ACC112 (cell line): ENCODE measurements around the gene CCDC197.

ENCODE experiments used
- H2AFZ ChIP-seq: fragments of 200-600 bp; sonication (generic); one replicate; pipeline ENCODE4 v1.6.0; 2017; ENCODE audit warnings: antibody characterized with exemption, low read length; ENCODE audit not compliant: unreplicated experiment
- H3K27ac ChIP-seq: fragments of 200-600 bp; sonication (generic); 2 replicates; pipeline ENCODE4 v1.5.1; 2014; ENCODE audit warnings: low read depth, mild to moderate bottlenecking, antibody characterized with exemption, low read length, moderate library complexity
- H3K27me3 ChIP-seq: fragments of 200-600 bp; sonication (generic); 2 replicates; pipeline ENCODE4 v1.6.1; 2014; ENCODE audit warnings: mild to moderate bottlenecking, antibody characterized with exemption, low read length, moderate library complexity, mixed read lengths; ENCODE audit not compliant: insufficient read depth
- H3K36me3 ChIP-seq: fragments of 200-600 bp; sonication (generic); 2 replicates; pipeline ENCODE4 v1.6.1; 2016; ENCODE audit warnings: mild to moderate bottlenecking, antibody characterized with exemption, low read length, moderate library complexity, mixed read lengths; ENCODE audit not compliant: insufficient read depth
- H3K4me1 ChIP-seq: fragments of 200-600 bp; sonication (generic); one replicate; pipeline ENCODE4 v1.6.1; 2016; ENCODE audit warnings: low read length, mixed read lengths; ENCODE audit not compliant: insufficient read depth, unreplicated experiment, control insufficient read depth
- H3K4me3 ChIP-seq: fragments of 200-600 bp; sonication (generic); 2 replicates; pipeline ENCODE4 v1.5.1; 2014; ENCODE audit warnings: mild to moderate bottlenecking, low read depth, low read length
- H3K79me2 ChIP-seq: fragments of 200-600 bp; sonication (generic); one replicate; pipeline ENCODE4 v1.6.0; 2016; ENCODE audit warnings: low read length; ENCODE audit not compliant: control insufficient read depth, unreplicated experiment, insufficient read depth

Gene CCDC197

GRCh38 chr14:94044476-94045091 is 47.5 kb downstream of the CCDC197 start:
- Histone ChIP-seq H3K36me3 (peaks cover 13% of the 10 kb centered on the region; the same call in 1 of the 2 replicates), H2AFZ (no peak overlapping the region), H3K79me2 (no peaks in the 10 kb centered on the region), H3K4me3 (no peak overlapping the region), H3K27me3 (no peaks in the 10 kb centered on the region), H3K27ac (no peak overlapping the region), H3K4me1 (peaks cover 15% of the 10 kb centered on the region)

- H3K36me3 ChIP-seq: peaks cover 17% of the 10 kb centered on the region
- H2AFZ ChIP-seq: no peak overlapping the region
- no peaks in the 10 kb centered on the region for H3K27me3 ChIP-seq
- no peak overlapping the region for H3K27ac ChIP-seq
- no peak overlapping the region for H3K4me3 ChIP-seq
- peaks cover 15% of the 10 kb centered on the region for H3K4me1 ChIP-seq
- no peaks in the 10 kb centered on the region for H3K79me2 ChIP-seq
Observed at GRCh38 chr14:94045101-94045500, 48.0 kb downstream of the CCDC197 start.

- H3K4me3 ChIP-seq: no peak overlapping the region
- H3K4me1 ChIP-seq: peaks cover 15% of the 10 kb centered on the region
- H3K27ac ChIP-seq: no peak overlapping the region
- H2AFZ ChIP-seq: no peak overlapping the region
- no peaks in the 10 kb centered on the region for H3K27me3 ChIP-seq
- peaks cover 23% of the 10 kb centered on the region for H3K36me3 ChIP-seq
- H3K79me2 ChIP-seq: no peaks in the 10 kb centered on the region
Observed at GRCh38 chr14:94045563-94046345, 48.7 kb downstream of the CCDC197 start.

GRCh38 chr14:94046696-94047250 is 49.7 kb downstream of the CCDC197 start:
- H3K79me2 ChIP-seq: no peaks in the 10 kb centered on the region
- H3K27ac ChIP-seq: no peak overlapping the region
- H2AFZ ChIP-seq: no peak overlapping the region
- peaks cover 28% of the 10 kb centered on the region for H3K36me3 ChIP-seq
- H3K27me3 ChIP-seq: no peaks in the 10 kb centered on the region
- H3K4me3 ChIP-seq: no peak overlapping the region
- H3K4me1 ChIP-seq: peaks cover 11% of the 10 kb centered on the region

- Histone ChIP-seq H3K36me3 (peaks cover 35% of the 10 kb centered on the region), H3K79me2 (no peaks in the 10 kb centered on the region), H2AFZ (no peak overlapping the region), H3K27ac (no peak overlapping the region), H3K4me3 (no peak overlapping the region), H3K27me3 (no peaks in the 10 kb centered on the region), H3K4me1 (peaks cover 9% of the 10 kb centered on the region)
Observed at GRCh38 chr14:94047581-94047980, 50.5 kb downstream of the CCDC197 start.

GRCh38 chr14:94048691-94049624 is 51.9 kb downstream of the CCDC197 start:
- Histone ChIP-seq H3K27ac (no peak overlapping the region), H3K27me3 (no peaks in the 10 kb centered on the region), H3K4me3 (no peak overlapping the region), H3K36me3 (peaks cover 41% of the 10 kb centered on the region), H3K79me2 (no peaks in the 10 kb centered on the region), H3K4me1 (no peaks in the 10 kb centered on the region), H2AFZ (no peak overlapping the region)

GRCh38 chr14:94049625-94050023 is 52.5 kb downstream of the CCDC197 start:
- Histone ChIP-seq H3K79me2 (no peaks in the 10 kb centered on the region), H3K36me3 (peaks cover 48% of the 10 kb centered on the region), H3K4me3 (no peak overlapping the region), H3K27ac (no peak overlapping the region), H3K4me1 (no peaks in the 10 kb centered on the region), H3K27me3 (no peaks in the 10 kb centered on the region), H2AFZ (no peak overlapping the region)

GRCh38 chr14:94050231-94050880 is 53.3 kb downstream of the CCDC197 start:
- Histone ChIP-seq H3K27me3 (no peaks in the 10 kb centered on the region), H3K4me1 (no peaks in the 10 kb centered on the region), H3K79me2 (no peaks in the 10 kb centered on the region), H3K27ac (no peak overlapping the region), H3K36me3 (peaks cover 52% of the 10 kb centered on the region), H3K4me3 (no peak overlapping the region), H2AFZ (no peak overlapping the region)

- Histone ChIP-seq H2AFZ (no peak overlapping the region), H3K27ac (no peak overlapping the region), H3K4me1 (no peaks in the 10 kb centered on the region), H3K79me2 (no peaks in the 10 kb centered on the region), H3K4me3 (no peak overlapping the region), H3K27me3 (no peaks in the 10 kb centered on the region), H3K36me3 (peaks cover 52% of the 10 kb centered on the region)
Observed at GRCh38 chr14:94051115-94051514, 54.0 kb downstream of the CCDC197 start.

GRCh38 chr14:94051779-94052178 is 54.7 kb downstream of the CCDC197 start:
- no peaks in the 10 kb centered on the region for H3K27me3 ChIP-seq
- no peak overlapping the region for H2AFZ ChIP-seq
- H3K79me2 ChIP-seq: no peaks in the 10 kb centered on the region
- peaks cover 54% of the 10 kb centered on the region for H3K36me3 ChIP-seq
- H3K4me3 ChIP-seq: no peak overlapping the region
- H3K4me1 ChIP-seq: no peaks in the 10 kb centered on the region
- H3K27ac ChIP-seq: no peak overlapping the region
